Glutamatergic neuron (in vitro differentiated cells): ENCODE measurements around the gene MZT2A. TPM values are rescaled to one million over a fixed set of nuclear protein-coding genes. Genes with fewer than 3 reads are reported as not detected.
A peak's percentile ranks its signal among the peaks of the same experiment; 100 is the strongest.
"Not testable (repeated sequence)": the region's sequence is repeated elsewhere in the genome, so short reads cannot be mapped to it uniquely, and the experiment has no call there.

Source experiments
- DNase-seq: peaks from one replicate; pipeline ENCODE4 v3.0.0; 2022
- H3K27ac Mint-ChIP-seq: one replicate; pipeline ENCODE4 v1.8.0; 2020; ENCODE audit warnings: mild to moderate bottlenecking, mixed read lengths, inconsistent platforms; ENCODE audit not compliant: unreplicated experiment
- H3K27me3 Mint-ChIP-seq: one replicate; pipeline ENCODE4 v1.8.0; 2020; ENCODE audit warnings: mild to moderate bottlenecking, moderate library complexity, mixed read lengths, inconsistent platforms; ENCODE audit not compliant: unreplicated experiment
- H3K36me3 Mint-ChIP-seq: one replicate; pipeline ENCODE4 v1.8.0; 2020; ENCODE audit warnings: mild to moderate bottlenecking, mixed read lengths, inconsistent platforms; ENCODE audit not compliant: unreplicated experiment
- H3K4me1 Mint-ChIP-seq: one replicate; pipeline ENCODE4 v1.8.0; 2020; ENCODE audit warnings: mild to moderate bottlenecking, low read depth, mixed read lengths, inconsistent platforms; ENCODE audit not compliant: unreplicated experiment
- H3K4me3 Mint-ChIP-seq: one replicate; pipeline ENCODE4 v1.8.0; 2020; ENCODE audit warnings: mild to moderate bottlenecking, mixed read lengths, inconsistent platforms; ENCODE audit not compliant: unreplicated experiment
- H3K9me3 Mint-ChIP-seq: one replicate; pipeline ENCODE4 v1.8.0; 2020; ENCODE audit warnings: mild to moderate bottlenecking, moderate library complexity, mixed read lengths, inconsistent platforms; ENCODE audit not compliant: unreplicated experiment
- CTCF ChIP-seq: fragments of 200-600 bp; sonication (generic); IDR thresholded peaks from one replicate; pipeline ENCODE4 v1.5.0; 2021; ENCODE audit not compliant: partially characterized antibody, unreplicated experiment
- total RNA-seq: library from RNA; stranded (reverse); fragmentation: NEBNext Ultra II Directional; extraction: Animal tissue kit (Norgen Biotek cat#: 25700); gene quantifications from one replicate; pipeline ENCODE4 v1.2.1, GENCODE V29; 2021; ENCODE audit not compliant: unreplicated experiment

Gene MZT2A
- total RNA-seq, 1 donor from 2014 or later = 100 TPM

GRCh38 chr2:131530626-131531344, 38.6 kb upstream of the MZT2A start:
- not testable (repeated sequence) for H3K9me3 Mint-ChIP-seq, DNase-seq, H3K36me3 Mint-ChIP-seq

GRCh38 chr2:131529864-131530445, 37.8 kb upstream of the MZT2A start:
- not testable (repeated sequence) for H3K27ac Mint-ChIP-seq, DNase-seq, H3K27me3 Mint-ChIP-seq, H3K4me3 Mint-ChIP-seq, H3K4me1 Mint-ChIP-seq, H3K9me3 Mint-ChIP-seq, H3K36me3 Mint-ChIP-seq

More at GRCh38 chr2:131530626-131531344, 38.6 kb upstream of the MZT2A start:
- H3K4me3 Mint-ChIP-seq, H3K27me3 Mint-ChIP-seq, H3K27ac Mint-ChIP-seq, H3K4me1 Mint-ChIP-seq: not testable (repeated sequence)

DNA sequence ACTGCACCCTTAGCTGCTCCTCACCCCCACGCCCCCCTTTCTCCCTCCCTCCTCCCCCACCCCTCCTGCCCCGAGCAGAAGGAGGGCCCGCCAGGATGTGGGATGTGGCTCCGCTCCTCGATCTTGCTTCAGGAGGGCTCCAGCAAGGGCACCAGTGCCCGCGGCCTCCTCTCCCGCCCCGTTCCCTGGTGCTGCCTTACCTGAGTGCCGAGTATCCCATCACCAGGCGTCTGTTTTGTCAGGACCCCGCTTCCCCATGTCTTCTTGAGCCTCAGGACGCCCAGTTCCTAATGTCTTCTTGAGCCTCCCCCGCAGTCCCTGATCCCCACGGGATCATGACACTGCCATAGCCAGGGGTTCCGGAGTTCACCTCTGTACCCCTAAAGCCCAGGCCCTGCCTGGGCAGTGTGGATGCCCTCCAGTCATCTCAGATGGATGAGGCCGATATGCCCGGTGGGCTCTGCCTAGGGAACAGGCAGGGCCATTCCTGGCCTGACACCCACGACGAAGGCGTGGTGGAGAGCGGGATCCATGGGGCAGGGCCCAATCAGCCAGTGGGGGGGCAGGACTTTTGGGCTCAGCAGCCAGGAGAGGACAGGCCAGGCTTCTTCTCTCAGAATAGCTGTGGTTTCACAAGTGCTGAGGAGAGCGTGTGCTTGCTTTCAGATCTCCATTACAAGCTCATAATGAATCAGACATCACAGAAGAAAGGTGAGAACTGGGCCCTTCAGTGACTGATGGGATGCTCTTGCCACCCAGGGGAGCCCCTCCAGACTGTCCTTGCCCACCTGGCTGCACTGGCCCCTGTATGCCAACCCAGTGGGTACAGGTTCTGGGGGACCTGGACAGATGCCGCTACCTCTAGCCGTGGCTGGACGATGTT, 37.0 kb upstream of the MZT2A start:
- H3K4me3 Mint-ChIP-seq = peak overlapping the region; percentile 30
- not testable (repeated sequence) for DNase-seq, H3K36me3 Mint-ChIP-seq, H3K27ac Mint-ChIP-seq, H3K4me1 Mint-ChIP-seq, H3K27me3 Mint-ChIP-seq, H3K9me3 Mint-ChIP-seq

DNA sequence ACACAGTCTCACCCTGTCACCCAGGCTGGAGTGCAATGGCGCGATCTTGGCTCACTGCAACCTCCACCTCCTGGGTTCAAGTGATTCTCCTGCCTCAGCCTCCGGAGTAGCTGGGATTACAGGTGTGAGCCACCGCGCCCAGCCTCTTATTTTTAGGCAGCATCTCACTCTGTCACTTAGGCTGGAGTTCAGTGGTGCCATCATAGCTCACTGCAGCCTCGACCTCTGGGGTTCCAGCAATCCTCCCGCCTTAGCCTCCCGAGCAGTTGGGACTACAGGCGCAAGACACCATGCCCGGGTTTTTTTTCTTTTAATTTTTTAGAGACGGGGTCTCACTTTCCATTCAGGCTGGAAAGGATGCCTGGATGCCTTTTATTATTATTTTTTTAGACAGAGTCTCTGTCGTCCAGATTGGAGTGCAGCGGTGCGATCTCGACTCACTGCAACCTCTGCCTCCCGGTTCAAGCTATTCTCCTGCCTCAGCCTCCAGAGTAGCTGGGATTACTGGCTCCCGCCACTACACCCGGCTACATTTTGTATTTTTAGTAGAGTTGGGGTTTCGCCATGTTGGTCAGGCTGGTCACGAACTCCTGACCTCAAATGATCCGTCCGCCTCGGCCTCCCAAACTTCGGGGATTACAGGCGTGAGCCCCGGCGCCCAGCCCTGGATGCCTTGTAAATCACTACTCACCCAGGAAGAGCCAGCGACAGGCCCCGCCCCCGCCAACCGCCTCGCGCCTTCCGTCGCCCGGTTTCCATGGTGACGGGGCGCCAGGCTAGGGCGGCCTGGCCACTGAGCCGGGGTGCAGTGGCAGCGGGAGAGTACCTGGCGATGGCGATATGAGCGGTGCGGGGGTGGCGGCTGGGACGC, 35.2 kb upstream of the MZT2A start, which contains the start of gene CCDC74A:
TSS of gene CCDC74A (plus strand) at position 758 of the 871 bp plus-strand sequence. CDS start at position 841, 83 bp downstream.
- H3K27me3 Mint-ChIP-seq, H3K4me1 Mint-ChIP-seq, H3K27ac Mint-ChIP-seq, H3K36me3 Mint-ChIP-seq, H3K9me3 Mint-ChIP-seq: not testable (repeated sequence)
- peak; percentile 81 for DNase-seq
- peak within 1 kb of the TSS; percentile 82 for H3K4me3 Mint-ChIP-seq

DNA sequence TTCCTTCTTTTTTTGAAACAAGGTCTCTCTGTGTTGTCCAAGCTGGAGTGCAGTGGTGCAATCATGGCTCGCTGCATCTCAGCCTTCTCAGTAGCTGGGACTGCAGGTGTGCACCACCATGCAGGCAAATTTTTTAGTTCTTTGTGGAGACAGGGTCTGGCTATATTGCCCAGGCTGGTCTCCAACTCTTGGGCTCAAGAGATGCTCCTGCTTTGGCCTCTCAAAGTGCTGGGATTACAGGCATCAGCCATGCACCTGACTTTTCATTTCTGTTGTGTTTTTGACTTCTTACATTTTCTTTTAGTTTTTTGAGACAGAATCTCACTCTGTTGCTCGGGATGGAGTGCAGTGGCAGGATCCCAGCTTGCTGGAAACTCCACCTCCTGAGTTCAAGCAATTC, 33.1 kb upstream of the MZT2A start:
- H3K36me3 Mint-ChIP-seq, H3K27ac Mint-ChIP-seq, H3K4me1 Mint-ChIP-seq, H3K4me3 Mint-ChIP-seq, H3K27me3 Mint-ChIP-seq, H3K9me3 Mint-ChIP-seq, DNase-seq: not testable (repeated sequence)

GRCh38 chr2:131521961-131522781, 30.0 kb upstream of the MZT2A start:
- Mint-ChIP-seq H3K36me3 (no peaks in the 10 kb centered on the region), H3K27me3 (no peaks in the 10 kb centered on the region)

DNA sequence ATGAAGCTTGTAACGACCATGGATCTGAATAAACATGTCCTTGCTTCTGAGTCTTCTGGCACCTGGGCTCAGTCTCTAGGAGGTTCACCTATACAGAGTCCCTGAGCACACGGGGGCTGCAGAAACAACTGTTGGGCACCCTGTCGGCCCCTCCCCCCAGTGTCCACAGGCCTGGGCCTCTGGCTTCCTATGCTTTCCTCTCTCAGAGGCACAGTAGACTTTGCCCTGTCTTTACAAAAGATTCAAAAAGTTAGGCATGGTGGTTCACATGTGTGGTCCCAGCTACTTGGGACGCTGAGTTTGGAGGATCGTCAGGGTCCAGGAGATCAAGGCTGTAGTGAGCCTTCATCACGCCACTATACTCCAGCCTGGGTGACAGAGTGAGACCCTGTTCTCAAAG, 29.3 kb upstream of the MZT2A start:
- H3K4me1 Mint-ChIP-seq, H3K27ac Mint-ChIP-seq, H3K27me3 Mint-ChIP-seq, DNase-seq, H3K9me3 Mint-ChIP-seq, H3K4me3 Mint-ChIP-seq, H3K36me3 Mint-ChIP-seq: not testable (repeated sequence)

More at GRCh38 chr2:131521961-131522781, 30.0 kb upstream of the MZT2A start:
- no peak for DNase-seq
- Mint-ChIP-seq H3K4me3 (no peak overlapping the region), H3K4me1 (no peaks in the 10 kb centered on the region), H3K27ac (no peak overlapping the region), H3K9me3 (no peaks in the 10 kb centered on the region)
- TF ChIP-seq CTCF = no peak
